AG09319 (cell line): Measurements from ENCODE around the gene NAMPT.

ENCODE experiments used
- DNase-seq: peaks from one replicate; pipeline ENCODE4 v3.0.0-alpha.2; 2010; ENCODE audit warnings: low read depth; ENCODE audit errors: extremely low read depth
- CTCF ChIP-seq: IDR thresholded peaks from 2 replicates; pipeline ENCODE4 v1.5.1; 2011; ENCODE audit warnings: low read depth, mild to moderate bottlenecking, inconsistent platforms, low read length, moderate library complexity

The NAMPT gene

GRCh38 chr7:106294334-106294733 lies 9.6 kb upstream of the NAMPT start:
- no peak for TF ChIP-seq CTCF

GRCh38 chr7:106291247-106291646 lies 6.5 kb upstream of the NAMPT start:
- TF ChIP-seq CTCF, result no peak
- no peak for DNase-seq

More at GRCh38 chr7:106294334-106294733, 9.6 kb upstream of the NAMPT start:
- DNase-seq, result no peak

- no peak for TF ChIP-seq CTCF
- DNase-seq, result no peak
Observed at GRCh38 chr7:106290319-106290718, 5.5 kb upstream of the NAMPT start.

GRCh38 chr7:106289848-106290247 lies 5.1 kb upstream of the NAMPT start:
- no peak for TF ChIP-seq CTCF
- DNase-seq, result no peak

GRCh38 chr7:106288263-106288662 lies 3.5 kb upstream of the NAMPT start:
- no peak for DNase-seq
- no peak for TF ChIP-seq CTCF

GRCh38 chr7:106287786-106288185 lies 3.0 kb upstream of the NAMPT start:
- no peak for TF ChIP-seq CTCF
- no peak for DNase-seq

DNA sequence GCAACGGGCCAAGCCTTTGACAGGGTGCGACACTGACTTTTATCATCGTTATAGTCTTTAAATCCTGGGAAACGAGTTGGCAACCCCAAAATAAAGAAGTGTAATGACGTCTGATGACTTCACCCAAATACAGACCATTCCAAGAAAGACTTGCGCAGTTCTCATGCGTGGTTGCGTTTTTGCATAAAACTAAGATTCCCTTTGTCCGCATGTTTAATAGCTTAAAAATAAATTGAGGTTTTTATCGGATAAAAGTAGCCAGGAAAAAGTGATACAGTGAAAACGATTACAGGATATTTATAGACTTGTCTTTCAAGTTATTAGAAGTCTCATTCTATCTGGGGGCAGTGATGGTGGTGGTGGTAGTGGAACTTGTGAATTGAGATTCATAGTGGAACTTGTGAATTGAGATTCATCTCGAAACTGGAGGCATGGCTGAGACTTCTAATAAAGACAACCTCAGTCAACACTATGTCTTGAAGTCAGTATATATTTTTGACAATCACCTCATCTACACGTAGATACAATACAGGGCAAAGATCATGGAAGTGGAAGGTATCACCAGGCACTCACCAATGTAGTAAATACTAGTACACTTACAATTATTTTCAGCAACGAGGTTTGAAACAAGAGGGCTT lies 1.2 kb upstream of the NAMPT start:
- TF ChIP-seq CTCF, result no peak
- no peak for DNase-seq
